Sigmoid colon (tissue), 7 donors: ENCODE data around the gene MID1. TPM values are rescaled to one million over a fixed set of nuclear protein-coding genes. Genes with fewer than 3 reads are reported as not detected.

Experiments used
- DNase-seq: peaks from one replicate; pipeline ENCODE4 v3.0.0-alpha.2; 2019
- H3K27ac ChIP-seq, 4 donors: fragments of 200-600 bp; sonication (generic); one replicate each; pipeline ENCODE4 v1.5.1; 2016 to 2019; ENCODE audit warnings: mild to moderate bottlenecking in 1 of 4
- H3K27me3 ChIP-seq, 3 donors: fragments of 200-600 bp; sonication (generic); one replicate each; pipeline ENCODE4 v1.5.1; 2019; ENCODE audit warnings: mild to moderate bottlenecking in 1 of 3
- H3K36me3 ChIP-seq, 4 donors: fragments of 200-600 bp; sonication (generic); one replicate each; pipeline ENCODE4 v1.5.1; 2016 to 2019
- H3K4me1 ChIP-seq, 4 donors: fragments of 200-600 bp; sonication (generic); one replicate each; pipeline ENCODE4 v1.5.1; 2017 to 2019
- H3K4me3 ChIP-seq, 4 donors: fragments of 200-600 bp; sonication (generic); one replicate each; pipeline ENCODE4 v1.5.1; 2017 to 2019; ENCODE audit warnings: mild to moderate bottlenecking in 2 of 4, moderate library complexity in 1 of 4
- H3K9me3 ChIP-seq, 4 donors: fragments of 200-600 bp in 3 of 4; sonication (generic) in 3 of 4; one replicate each; pipeline versions ENCODE4 v1.5.1 to v1.6.1; 2013 to 2019
- EP300 ChIP-seq, 4 donors: sonication (generic); formaldehyde crosslinking; IDR thresholded peaks; one replicate each; pipeline ENCODE4 v1.6.1; 2017; ENCODE audit warnings: antibody characterized with exemption in 4 of 4
- POLR2A ChIP-seq, 2 donors: fragments of 450-650 bp; IDR thresholded peaks; one replicate each; pipeline ENCODE4 v1.6.1; 2016; ENCODE audit warnings: antibody characterized with exemption in 2 of 2, mild to moderate bottlenecking in 2 of 2, moderate library complexity in 2 of 2
- POLR2AphosphoS5 ChIP-seq, 4 donors: sonication (generic); formaldehyde crosslinking; IDR thresholded peaks; one replicate each; pipeline ENCODE4 v1.6.1; 2017; ENCODE audit warnings: antibody characterized with exemption in 4 of 4
- WGBS, 2 donors: extraction: QIAGEN DNeasy Blood & Tissue Kit; methylation state at CpG; one replicate each; pipeline ENCODE4 v1.1.7; 2013; 5-methylcytosine and 5-hydroxymethylcytosine counted together
- intact Hi-C: fragments of 100-400 bp; cut with DNase I; formaldehyde crosslinking; loops from one replicate; pipeline ENCODE4 v1.15.1; 2023
- polyA plus RNA-seq, 3 donors: library from polyadenylated mRNA; stranded (reverse); fragments of 200-250 nt; gene quantifications; one replicate each; pipeline ENCODE4 v1.2.3, GENCODE V29; 2013
- total RNA-seq, 4 donors: library from RNA; depleted of rRNA; stranded (reverse); fragments of >200 nt; gene quantifications; one replicate each; pipeline ENCODE4 v1.1.0, GENCODE V29; 2016
- TF ChIP-seq, protein P1 (sequence below), 4 experiments: fragments of 450-650 bp in 3 of 4; fragments of 200-600 bp in 1 of 4; IDR thresholded peaks; one replicate each; pipeline ENCODE4 v1.5.1; 2016 to 2019; ENCODE audit warnings: antibody characterized with exemption in 4 of 4, mild to moderate bottlenecking in 3 of 4, moderate library complexity in 2 of 4
- donor health status: healthy with polysubstance abuse.
- donor health status: Bipolar disorder and iron deficiency.
- donor health status: healthy.

Gene MID1
- total and polyA plus RNA-seq, 7 donors = 3.2 to 77.5 (median 34.6) TPM

GRCh38 chrX:10531927-10532326, 88.5 kb downstream of the MID1 start:
- Histone ChIP-seq H3K27me3 (no peaks in the 10 kb centered on the region), H3K4me3 (no peak overlapping the region), H3K36me3 (no peaks in the 10 kb centered on the region), H3K9me3 (no peaks in the 10 kb centered on the region), H3K27ac (no peak overlapping the region), H3K4me1 (peaks cover 0 to 9% (median 0%) of the 10 kb centered on the region in 4 donors)
- intact Hi-C loops = no loop called here
- 88 to 100% methylated on average over 1 of the region's 1 CpG for WGBS, 2 donors
- no peak for TF ChIP-seq EP300 (IDR thresholded peaks at IDR 0.05)
- TF ChIP-seq POLR2AphosphoS5 (IDR thresholded peaks at IDR 0.05) = no peak
- no peak for TF ChIP-seq POLR2A (IDR thresholded peaks at IDR 0.05)
- TF ChIP-seq, protein P1, sequence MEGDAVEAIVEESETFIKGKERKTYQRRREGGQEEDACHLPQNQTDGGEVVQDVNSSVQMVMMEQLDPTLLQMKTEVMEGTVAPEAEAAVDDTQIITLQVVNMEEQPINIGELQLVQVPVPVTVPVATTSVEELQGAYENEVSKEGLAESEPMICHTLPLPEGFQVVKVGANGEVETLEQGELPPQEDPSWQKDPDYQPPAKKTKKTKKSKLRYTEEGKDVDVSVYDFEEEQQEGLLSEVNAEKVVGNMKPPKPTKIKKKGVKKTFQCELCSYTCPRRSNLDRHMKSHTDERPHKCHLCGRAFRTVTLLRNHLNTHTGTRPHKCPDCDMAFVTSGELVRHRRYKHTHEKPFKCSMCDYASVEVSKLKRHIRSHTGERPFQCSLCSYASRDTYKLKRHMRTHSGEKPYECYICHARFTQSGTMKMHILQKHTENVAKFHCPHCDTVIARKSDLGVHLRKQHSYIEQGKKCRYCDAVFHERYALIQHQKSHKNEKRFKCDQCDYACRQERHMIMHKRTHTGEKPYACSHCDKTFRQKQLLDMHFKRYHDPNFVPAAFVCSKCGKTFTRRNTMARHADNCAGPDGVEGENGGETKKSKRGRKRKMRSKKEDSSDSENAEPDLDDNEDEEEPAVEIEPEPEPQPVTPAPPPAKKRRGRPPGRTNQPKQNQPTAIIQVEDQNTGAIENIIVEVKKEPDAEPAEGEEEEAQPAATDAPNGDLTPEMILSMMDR (IDR thresholded peaks at IDR 0.05) = no peak
- DNase-seq = no peak

- no peaks in the 10 kb centered on the region for H3K27me3 ChIP-seq
- H3K4me3 ChIP-seq = no peak overlapping the region
- peaks cover 0 to 8% (median 0%) of the 10 kb centered on the region in 4 donors for H3K4me1 ChIP-seq
- intact Hi-C loops = no loop called here
- 81 to 90% methylated on average over 4 of the region's 4 CpGs for WGBS, 2 donors
- no peaks in the 10 kb centered on the region for H3K9me3 ChIP-seq
- TF ChIP-seq EP300 (IDR thresholded peaks at IDR 0.05) (no peak), POLR2A (IDR thresholded peaks at IDR 0.05) (no peak), POLR2AphosphoS5 (IDR thresholded peaks at IDR 0.05) (no peak)
- TF ChIP-seq, protein P1 (IDR thresholded peaks at IDR 0.05) = no peak
- H3K27ac ChIP-seq = no peak overlapping the region
- H3K36me3 ChIP-seq = no peaks in the 10 kb centered on the region
- DNase-seq = no peak
These were observed 91.0 kb downstream of the MID1 start for GRCh38 chrX:10529344-10529743.

DNA sequence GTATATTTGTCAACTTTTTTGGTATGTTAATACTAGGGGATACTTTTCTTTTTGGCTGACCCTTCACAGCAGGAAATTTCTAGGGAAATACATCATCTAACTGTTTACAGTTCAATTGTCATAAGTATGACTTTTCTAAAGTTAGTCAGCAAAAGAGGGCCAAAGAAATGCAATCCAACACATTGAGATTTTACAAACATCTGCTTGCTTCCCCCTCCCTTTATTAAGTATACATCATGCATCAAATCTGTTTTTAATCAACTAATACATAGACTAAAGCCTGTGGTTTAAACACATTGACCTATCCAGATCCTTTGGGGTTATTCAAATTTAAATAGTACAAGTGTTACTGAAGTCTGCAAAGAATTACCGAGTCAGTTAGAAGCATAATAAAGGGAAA, 93.9 kb downstream of the MID1 start:
- intact Hi-C loops = no loop called here
- no peaks in the 10 kb centered on the region for H3K9me3 ChIP-seq
- no peaks in the 10 kb centered on the region for H3K27me3 ChIP-seq
- WGBS, 2 donors = 77 to 81% methylated on average over 1 of the region's 1 CpG
- TF ChIP-seq EP300 (IDR thresholded peaks at IDR 0.05) = no peak
- no peak for TF ChIP-seq POLR2A (IDR thresholded peaks at IDR 0.05)
- TF ChIP-seq POLR2AphosphoS5 (IDR thresholded peaks at IDR 0.05) = no peak
- TF ChIP-seq, protein P1 (IDR thresholded peaks at IDR 0.05) = no peak
- DNase-seq = no peak
- H3K4me3 ChIP-seq = no peak overlapping the region
- H3K27ac ChIP-seq = no peak overlapping the region
- no peaks in the 10 kb centered on the region for H3K36me3 ChIP-seq
- H3K4me1 ChIP-seq = peaks cover 0 to 8% (median 0%) of the 10 kb centered on the region in 4 donors

DNA sequence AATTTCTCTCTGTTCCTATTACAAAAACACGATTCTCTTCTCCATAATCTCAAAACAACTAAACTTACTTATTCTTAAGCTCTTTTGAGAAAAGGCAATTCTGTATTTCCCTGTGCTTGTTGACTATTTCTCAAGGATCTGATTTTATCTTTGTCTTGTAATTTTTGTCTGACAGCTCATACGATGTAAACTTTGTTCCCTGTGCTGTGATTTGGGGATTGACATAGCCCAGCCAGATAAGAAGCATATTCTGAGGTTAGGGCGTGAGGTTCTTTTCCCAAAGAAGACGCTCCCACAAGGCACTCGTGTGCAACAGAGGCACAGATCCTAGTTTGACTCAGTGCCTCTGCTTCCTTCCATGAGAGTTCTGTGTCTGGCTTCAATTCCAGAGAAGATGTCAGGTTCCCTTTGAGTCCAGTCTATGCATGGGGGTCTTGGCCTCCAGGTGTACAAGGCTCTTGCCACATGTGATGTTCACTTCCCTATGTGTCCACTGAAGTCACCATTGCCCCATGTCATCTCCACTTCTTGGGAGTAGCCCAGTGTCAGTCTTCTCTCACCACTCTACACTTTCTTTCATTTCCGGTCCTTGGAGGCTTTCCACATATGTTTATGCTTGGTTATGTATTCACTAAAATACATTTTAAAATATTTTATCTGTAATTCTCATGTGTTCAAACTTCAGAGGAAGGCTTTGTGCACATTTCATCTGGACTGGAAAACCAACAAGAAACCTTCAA, 94.8 kb downstream of the MID1 start:
- Histone ChIP-seq H3K9me3 (no peaks in the 10 kb centered on the region), H3K36me3 (no peaks in the 10 kb centered on the region), H3K4me1 (peaks cover 0 to 1% (median 0%) of the 10 kb centered on the region in 4 donors), H3K27ac (no peak overlapping the region), H3K27me3 (no peaks in the 10 kb centered on the region), H3K4me3 (no peak overlapping the region)
- TF ChIP-seq POLR2A (IDR thresholded peaks at IDR 0.05) = no peak
- TF ChIP-seq, protein P1 (IDR thresholded peaks at IDR 0.05) = no peak
- TF ChIP-seq EP300 (IDR thresholded peaks at IDR 0.05) = no peak
- no peak for TF ChIP-seq POLR2AphosphoS5 (IDR thresholded peaks at IDR 0.05)
- no peak for DNase-seq
- 88% methylated on average over 6 of the region's 6 CpGs for WGBS, 2 donors
- intact Hi-C loops = no loop called here
